DMS114 treated with DMSO at 0.1 percent for 48 hours (cell line): ENCODE results near the gene CD40.

Experiments
- DNase-seq: peaks from one replicate; lab custom pipeline; 2025; ENCODE audit not compliant: unreplicated experiment; lab: John Stamatoyannopoulos, UW

CD40 gene

GRCh38 chr20:46121184-46121930 lies 3.2 kb downstream of the CD40 start:
- no peak for DNase-seq

GRCh38 chr20:46122071-46122470 lies 4.0 kb downstream of the CD40 start:
- no peak for DNase-seq

- no peak for DNase-seq
These were observed 4.7 kb downstream of the CD40 start for GRCh38 chr20:46122516-46123481.

DNA sequence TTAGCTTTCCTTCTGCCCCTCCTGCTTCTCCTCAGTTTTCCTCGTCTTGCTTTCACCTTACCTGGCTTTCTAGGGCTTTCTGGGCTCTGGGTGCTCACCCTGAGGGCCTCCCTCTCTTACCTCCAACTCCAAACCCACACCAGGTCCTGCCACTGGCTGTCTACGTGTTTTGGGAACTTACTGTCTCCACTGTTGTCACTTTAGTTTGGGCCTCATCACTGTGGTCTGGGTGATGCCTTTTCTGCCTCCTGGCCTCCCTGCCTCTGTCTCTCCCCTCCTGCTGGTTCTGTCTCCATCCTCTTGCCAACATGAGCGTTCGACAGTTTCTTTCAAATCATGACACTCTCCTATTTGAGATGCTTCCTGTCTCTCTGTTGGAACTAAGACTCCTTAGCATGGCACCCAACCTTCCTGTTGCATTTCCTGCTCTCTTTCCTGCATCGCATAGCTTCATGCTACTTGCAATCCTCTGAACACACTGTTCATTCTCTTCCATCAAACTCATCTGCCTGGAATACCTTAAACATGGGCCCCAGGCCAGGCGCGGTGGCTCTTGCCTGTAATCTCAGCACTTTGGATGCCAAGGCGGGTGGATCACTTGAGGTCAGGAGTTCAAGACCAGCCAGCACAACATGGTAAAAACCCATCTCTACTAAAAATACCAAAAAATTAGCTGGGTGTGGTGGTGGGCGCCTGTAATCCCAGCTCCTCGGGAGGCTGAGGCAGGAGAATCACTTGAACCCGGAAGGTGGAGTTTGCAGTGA lies 5.5 kb downstream of the CD40 start:
- DNase-seq, result no peak

DNA sequence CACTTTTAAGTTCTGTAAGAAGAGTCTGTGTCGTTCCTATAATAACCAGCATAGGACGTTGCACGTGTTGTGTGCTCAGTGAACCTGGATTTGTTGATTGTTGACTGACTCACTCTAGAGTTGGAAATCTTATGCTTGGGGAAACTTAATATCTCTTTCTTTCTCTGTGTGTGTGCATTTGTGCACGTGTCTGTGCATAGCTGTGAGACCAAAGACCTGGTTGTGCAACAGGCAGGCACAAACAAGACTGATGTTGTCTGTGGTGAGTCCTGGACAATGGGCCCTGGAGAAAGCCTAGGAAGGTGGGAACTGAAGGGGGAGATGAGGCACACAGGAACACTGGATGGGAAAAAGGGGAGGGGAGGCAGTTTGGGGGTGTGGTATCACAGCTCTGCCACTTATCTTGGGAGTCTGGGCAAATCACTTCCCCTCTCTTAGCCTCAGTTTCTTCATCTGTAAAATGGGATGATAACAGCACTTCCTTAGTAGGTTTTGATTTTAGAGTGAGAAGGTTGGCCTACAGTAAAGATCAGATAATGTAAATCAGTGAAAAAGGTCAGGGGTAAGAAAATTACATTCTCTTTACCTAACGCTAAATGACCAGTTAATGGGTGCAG lies 8.4 kb downstream of the CD40 start:
- no peak for DNase-seq

GRCh38 chr20:46127396-46128010 lies 9.4 kb downstream of the CD40 start:
- DNase-seq, result no peak

GRCh38 chr20:46128310-46129151 lies 10.4 kb downstream of the CD40 start:
- DNase-seq, result no peak

DNA sequence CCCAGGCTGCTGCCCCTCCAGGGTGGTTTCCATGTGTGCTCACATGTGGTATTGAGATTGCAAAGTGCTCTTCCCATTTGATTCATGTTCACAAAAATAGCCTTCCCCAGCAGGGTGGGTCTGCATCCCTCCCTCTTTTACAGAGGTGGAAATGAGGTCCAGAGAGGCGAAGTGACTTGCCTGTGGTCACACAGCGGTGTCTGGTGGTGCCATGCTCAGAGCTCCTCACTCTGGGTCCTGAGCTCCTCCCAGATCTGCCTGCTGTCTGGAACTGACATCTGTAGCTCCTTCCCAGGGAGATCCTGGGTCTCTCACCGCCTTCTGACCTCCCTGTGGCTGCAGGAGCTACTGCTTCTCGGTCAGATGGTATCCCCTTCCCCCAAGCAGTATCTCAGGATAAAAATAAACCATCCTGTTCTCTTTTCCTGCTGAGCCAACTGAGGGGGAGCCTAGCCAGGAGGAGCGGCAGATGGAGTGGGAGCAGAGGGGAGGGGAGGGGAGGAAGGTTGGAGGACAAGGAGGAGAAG lies 11.9 kb downstream of the CD40 start:
- no peak for DNase-seq

DNA sequence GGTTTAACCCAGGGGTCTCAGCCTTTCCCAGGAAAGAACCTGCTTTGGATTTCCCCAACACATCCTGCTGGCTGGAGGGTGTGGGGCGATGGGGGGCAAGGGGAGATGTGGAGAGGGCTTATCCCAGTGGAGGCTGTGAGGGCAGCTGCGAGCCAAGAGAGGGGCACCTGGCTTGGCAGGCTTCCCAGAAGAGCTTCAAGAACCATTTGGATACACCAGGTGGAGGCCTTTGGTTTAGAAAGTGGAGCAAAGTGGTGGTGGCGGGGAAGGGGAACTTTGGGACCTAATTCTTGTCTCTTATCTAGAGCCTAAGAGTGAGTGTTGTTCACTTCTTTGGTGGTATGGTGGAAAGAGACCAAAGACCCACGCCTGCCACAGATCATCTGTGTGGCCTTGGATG lies 12.4 kb downstream of the CD40 start:
- DNase-seq, result no peak

GRCh38 chr20:46131396-46131795 lies 13.3 kb downstream of the CD40 start:
- no peak for DNase-seq

DNA sequence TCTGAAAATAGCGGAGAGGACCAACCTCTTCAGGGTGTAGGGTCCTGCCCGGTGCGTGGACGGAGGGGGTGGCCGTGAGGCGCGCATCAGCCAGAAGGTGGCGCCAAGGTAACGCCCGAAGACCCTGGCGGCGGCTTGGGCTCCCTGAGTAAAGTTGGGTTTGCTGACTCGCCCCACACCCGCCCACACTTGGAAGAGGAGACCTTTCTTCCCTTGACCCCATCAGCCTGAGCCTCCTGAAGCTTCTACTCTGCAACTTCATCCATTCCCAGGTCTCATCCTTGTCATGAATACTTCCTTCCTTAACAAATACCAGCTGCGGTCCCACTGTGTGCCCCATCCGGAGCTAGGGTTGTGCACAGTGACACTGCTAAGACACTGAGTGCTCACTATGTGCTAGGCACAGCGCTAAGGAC lies 14.6 kb downstream of the CD40 start:
- DNase-seq, result peak; percentile 27

DNA sequence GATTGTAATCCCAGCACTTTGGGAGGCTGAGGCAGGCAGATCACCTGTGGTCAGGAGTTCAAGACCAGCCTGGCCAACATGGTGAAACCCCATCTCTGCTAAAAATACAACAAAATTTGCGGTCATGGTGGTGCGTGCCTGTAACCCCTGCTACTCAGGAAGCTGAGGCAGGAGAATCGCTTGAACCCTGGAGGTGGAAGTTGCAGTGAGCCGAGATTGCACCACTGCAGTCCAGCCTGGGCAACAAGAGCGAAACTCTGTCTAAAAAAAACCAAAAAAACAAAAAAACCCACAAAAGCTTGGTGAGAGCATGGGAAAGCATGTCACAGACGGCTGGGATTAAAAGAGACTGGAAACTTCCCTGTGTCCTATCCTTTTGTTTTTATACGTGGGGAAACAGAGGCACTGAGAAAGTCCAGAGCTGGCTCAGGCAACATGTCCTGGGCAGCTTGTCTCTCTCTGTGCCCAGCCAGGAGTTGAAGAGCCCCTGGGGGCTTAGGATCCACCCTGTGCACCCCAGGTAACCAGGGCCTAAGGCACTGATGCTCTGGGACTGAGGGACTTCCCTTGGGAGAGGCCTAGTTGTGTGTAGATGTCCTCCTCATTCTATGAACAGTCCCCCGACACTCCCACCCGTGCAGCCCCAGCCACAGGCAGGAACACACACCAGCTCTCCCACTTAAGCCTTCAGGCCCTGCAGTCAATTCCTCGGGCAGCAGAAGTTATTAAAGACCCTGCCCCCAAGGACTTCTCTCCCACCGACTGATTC lies 16.0 kb downstream of the CD40 start:
- DNase-seq, result no peak

GRCh38 chr20:46134716-46135115 lies 16.6 kb downstream of the CD40 start:
- no peak for DNase-seq

DNA sequence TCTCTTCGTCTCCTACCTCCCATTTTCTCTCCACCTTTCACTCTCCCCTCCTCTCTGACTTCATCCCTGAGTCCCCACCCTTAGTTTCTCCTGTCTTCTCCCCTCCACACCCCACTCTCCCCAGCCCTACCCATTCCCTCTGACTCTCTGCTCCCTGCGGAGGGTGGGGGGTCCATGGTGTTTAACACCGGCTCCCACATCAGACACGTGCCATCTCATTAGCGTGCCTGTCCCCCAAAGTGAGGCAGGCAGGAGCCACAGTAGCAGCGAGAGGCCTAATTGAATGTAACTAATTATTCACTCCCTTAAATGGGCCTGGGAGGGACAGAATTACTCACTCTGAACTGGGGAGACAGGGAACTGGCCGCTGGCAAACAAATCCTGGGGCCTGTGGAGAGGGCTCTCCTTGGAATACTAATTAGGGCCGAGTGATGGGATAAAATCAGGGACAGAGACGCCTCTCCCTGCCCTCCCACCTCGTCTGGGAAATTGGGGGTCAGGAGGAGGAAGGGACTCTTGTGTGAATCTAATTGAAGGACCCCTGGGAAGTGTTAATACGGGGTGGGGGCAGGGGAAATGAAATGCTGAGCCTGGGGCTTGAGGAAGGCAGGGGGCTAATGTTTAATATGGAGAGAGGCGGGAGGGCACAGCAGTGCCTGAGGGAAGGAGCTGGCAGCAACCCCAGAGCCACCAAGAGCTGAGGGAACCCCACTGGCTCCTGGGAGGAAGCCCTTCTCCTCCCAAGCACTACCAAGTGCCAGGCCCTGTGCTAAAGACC lies 17.9 kb downstream of the CD40 start:
- no peak for DNase-seq

DNA sequence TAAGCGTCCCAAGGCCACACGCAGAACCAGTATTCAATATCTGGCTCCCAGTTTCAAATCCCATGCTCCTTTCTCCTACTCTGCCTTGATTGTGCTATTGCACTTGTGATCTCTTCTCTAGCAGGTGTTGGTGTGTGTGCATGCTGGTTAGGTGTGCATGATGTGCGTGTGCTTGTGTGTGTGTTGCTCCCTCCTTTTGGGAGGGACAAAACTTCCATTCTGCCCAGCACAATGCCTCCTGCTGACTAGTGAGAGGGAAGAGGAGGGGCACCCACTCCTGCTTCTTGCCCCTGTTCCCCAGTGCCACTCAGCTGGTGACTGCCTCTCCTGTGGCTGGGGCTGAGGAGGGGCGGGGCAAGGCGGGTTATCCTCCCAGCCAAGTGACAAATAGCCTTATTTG lies 19.7 kb downstream of the CD40 start:
- DNase-seq, result no peak

DNA sequence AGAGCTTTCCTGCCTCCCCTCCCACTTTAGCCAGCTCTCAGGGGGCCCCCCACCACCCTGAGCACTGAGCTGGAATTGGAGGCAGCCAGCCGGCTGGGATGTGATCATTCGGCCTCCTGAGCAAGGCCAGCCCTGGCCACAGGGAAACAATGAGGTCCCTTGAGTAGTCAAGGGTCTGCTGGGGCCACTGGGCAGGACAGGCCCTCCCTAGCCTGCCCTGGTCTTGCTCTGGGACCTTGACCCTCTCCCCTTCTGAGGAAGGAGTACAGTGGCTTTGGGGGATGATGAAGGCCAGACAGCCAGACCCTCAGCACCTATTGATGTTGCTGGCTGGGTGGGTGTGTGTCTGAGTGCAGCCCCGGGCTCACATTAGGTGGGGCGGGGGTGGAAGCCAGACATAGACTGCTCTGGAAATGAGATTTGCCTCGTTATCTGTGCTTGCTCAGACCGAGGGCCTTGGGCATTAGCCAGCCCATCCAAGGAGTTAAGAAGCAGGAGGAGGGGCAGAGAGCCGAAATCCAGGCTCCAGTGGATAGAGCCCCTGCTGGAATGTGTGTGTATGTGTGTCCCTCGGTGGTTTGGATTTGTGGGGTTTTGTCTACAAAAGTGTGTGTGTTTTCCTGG lies 21.3 kb downstream of the CD40 start:
- DNase-seq, result no peak

DNA sequence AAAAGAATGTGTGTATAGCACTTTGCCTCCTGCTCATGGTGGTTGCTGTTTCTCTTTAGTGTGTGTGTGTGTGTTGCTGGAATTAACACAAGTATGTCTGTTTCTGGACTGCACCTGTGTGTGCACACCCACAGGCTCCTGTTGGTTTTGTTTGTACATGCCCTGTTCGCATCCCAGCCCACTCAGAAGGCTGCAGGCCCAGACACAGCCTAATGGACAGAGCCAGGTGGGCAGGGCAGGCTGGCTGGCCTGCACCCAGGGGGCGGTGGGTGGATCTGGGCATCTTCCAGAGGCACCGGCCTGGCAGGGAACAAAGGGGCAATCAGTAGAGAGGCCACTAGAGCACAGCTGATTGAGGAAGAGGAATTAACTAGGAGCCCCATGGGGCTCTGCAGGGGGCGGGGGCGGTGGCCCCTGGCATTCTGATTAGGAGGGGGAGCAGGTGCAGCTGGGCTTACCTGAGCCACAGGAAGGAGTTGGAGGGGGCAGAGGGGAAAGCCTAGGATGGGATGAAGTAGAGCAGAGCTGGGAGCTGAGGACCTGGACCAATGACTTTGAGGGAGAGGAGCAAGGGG lies 21.9 kb downstream of the CD40 start:
- DNase-seq, result no peak
